Tibial nerve (tissue), 4 donors: ENCODE data around the gene NTRK2. TPM values are rescaled to one million over a fixed set of nuclear protein-coding genes. Genes with fewer than 3 reads are reported as not detected.

Experiments used
- DNase-seq, 2 donors: peaks; one replicate each; pipeline ENCODE4 v3.0.0-alpha.2; 2019; ENCODE audit warnings: low spot score in 2 of 2
- H3K27ac ChIP-seq, 4 donors: fragments of 200-600 bp; sonication (generic) in 3 of 4; one replicate each; pipeline ENCODE4 v1.5.1; 2017 to 2019; ENCODE audit warnings: mild to moderate bottlenecking in 1 of 4
- H3K27me3 ChIP-seq, 2 donors: fragments of 200-600 bp; sonication (generic) in 1 of 2; one replicate each; pipeline versions ENCODE4 v1.5.1 to v1.6.0; 2017 to 2019
- H3K36me3 ChIP-seq, 3 donors: fragments of 200-600 bp; sonication (generic); one replicate each; pipeline ENCODE4 v1.5.1; 2018 to 2019
- H3K4me1 ChIP-seq, 4 donors: fragments of 200-600 bp; sonication (generic) in 3 of 4; one replicate each; pipeline ENCODE4 v1.5.1; 2017 to 2019
- H3K4me3 ChIP-seq, 4 donors: fragments of 200-600 bp; sonication (generic) in 3 of 4; one replicate each; pipeline ENCODE4 v1.5.1; 2017 to 2019; ENCODE audit warnings: mild to moderate bottlenecking in 1 of 4, moderate library complexity in 1 of 4
- H3K9me3 ChIP-seq, 4 donors: fragments of 200-600 bp; sonication (generic) in 3 of 4; one replicate each; pipeline ENCODE4 v1.5.1; 2017 to 2019
- EP300 ChIP-seq, 2 donors: sonication (generic); formaldehyde crosslinking; IDR thresholded peaks; one replicate each; pipeline ENCODE4 v1.6.1; 2017; ENCODE audit warnings: antibody characterized with exemption in 2 of 2, mild to moderate bottlenecking in 1 of 2
- POLR2A ChIP-seq, 2 donors: fragments of 450-650 bp; IDR thresholded peaks; one replicate each; pipeline ENCODE4 v1.6.1; 2017; ENCODE audit warnings: antibody characterized with exemption in 2 of 2, mild to moderate bottlenecking in 2 of 2, moderate library complexity in 2 of 2
- WGBS, 2 donors: methylation state at CpG; one replicate each; pipeline ENCODE4 v1.1.5; 2018; 5-methylcytosine and 5-hydroxymethylcytosine counted together
- total RNA-seq, 4 donors: library from RNA; depleted of rRNA; stranded (reverse); fragments of >200 nt; gene quantifications; one replicate each; pipeline ENCODE4 v1.1.0, GENCODE V29; 2016
- TF ChIP-seq, protein P1 (sequence below), 5 experiments: fragments of 200-600 bp in 3 of 5; fragments of 450-650 bp in 2 of 5; sonication (generic) in 3 of 5; IDR thresholded peaks; one replicate each; pipeline ENCODE4 v1.5.1; 2016 to 2019; ENCODE audit warnings: antibody characterized with exemption in 5 of 5, mild to moderate bottlenecking in 3 of 5, moderate library complexity in 2 of 5

The NTRK2 gene
- total RNA-seq, 4 donors from 2014 or later, result 46.7 to 83.4 (median 69.5) TPM

DNA sequence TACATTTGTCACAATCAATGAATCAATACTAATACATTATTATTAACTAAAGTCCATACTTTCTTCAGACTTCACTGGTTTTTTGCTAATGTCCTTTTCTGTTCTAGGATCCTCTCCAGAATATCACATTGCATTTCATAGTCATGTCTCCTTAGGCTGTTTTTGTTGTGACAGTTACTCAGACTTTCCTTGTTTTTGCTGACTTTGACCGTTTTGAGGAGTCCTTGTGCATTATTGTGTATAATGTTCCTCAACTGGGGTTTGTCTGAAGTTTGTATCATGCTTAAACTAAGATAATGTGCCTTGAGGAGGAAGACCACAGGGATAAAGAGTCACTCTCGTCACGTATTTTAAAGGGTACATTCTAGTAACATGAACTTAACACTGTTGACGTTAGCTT lies 376.9 kb downstream of the NTRK2 start:
- no peak overlapping the region for H3K4me3 ChIP-seq
- H3K9me3 ChIP-seq, result no peaks in the 10 kb centered on the region
- no peak overlapping the region for H3K27ac ChIP-seq
- TF ChIP-seq, protein P1, sequence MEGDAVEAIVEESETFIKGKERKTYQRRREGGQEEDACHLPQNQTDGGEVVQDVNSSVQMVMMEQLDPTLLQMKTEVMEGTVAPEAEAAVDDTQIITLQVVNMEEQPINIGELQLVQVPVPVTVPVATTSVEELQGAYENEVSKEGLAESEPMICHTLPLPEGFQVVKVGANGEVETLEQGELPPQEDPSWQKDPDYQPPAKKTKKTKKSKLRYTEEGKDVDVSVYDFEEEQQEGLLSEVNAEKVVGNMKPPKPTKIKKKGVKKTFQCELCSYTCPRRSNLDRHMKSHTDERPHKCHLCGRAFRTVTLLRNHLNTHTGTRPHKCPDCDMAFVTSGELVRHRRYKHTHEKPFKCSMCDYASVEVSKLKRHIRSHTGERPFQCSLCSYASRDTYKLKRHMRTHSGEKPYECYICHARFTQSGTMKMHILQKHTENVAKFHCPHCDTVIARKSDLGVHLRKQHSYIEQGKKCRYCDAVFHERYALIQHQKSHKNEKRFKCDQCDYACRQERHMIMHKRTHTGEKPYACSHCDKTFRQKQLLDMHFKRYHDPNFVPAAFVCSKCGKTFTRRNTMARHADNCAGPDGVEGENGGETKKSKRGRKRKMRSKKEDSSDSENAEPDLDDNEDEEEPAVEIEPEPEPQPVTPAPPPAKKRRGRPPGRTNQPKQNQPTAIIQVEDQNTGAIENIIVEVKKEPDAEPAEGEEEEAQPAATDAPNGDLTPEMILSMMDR (IDR thresholded peaks at IDR 0.05), result no peak
- TF ChIP-seq EP300 (IDR thresholded peaks at IDR 0.05), result no peak
- no peak for TF ChIP-seq POLR2A (IDR thresholded peaks at IDR 0.05)
- no peaks in the 10 kb centered on the region for H3K4me1 ChIP-seq
- no peaks in the 10 kb centered on the region for H3K36me3 ChIP-seq
- WGBS, 2 donors, result 76 to 78% methylated on average over 4 of the region's 4 CpGs
- no peak for DNase-seq
- no peaks in the 10 kb centered on the region for H3K27me3 ChIP-seq

DNA sequence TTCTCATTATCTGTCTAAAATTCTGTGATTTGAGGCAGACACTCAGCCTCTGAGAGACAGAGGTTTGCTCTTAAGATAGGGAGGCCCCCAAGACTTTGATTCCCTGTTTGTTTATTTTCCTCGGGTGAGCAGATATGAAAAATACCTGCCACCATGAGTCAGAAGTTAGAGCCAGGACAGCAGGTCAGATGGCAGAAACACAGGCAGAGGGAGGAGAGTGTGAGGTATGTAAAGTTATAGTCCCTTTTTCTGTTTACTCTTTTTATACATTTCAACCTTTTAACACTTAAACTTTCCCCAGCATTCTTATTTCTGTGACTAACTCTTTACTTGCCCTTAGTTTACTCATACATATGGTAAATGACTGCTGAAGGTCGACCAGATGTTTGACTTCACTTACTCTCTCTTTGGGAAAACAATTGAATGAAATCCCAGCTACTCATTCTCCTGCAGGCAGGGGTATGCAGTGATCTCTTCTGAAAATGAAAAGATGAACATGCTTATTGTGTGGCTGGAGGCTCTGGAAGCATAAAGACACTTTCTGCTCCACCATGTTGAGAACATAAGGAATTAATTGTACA lies 383.8 kb downstream of the NTRK2 start:
- Histone ChIP-seq H3K27ac (no peak overlapping the region), H3K27me3 (no peaks in the 10 kb centered on the region), H3K4me1 (no peaks in the 10 kb centered on the region), H3K9me3 (no peaks in the 10 kb centered on the region), H3K4me3 (no peak overlapping the region), H3K36me3 (no peaks in the 10 kb centered on the region)
- no peak for DNase-seq
- TF ChIP-seq, protein P1 (IDR thresholded peaks at IDR 0.05), result no peak
- TF ChIP-seq POLR2A (IDR thresholded peaks at IDR 0.05) (no peak), EP300 (IDR thresholded peaks at IDR 0.05) (no peak)
- 24 to 26% methylated on average over 2 of the region's 2 CpGs for WGBS, 2 donors

DNA sequence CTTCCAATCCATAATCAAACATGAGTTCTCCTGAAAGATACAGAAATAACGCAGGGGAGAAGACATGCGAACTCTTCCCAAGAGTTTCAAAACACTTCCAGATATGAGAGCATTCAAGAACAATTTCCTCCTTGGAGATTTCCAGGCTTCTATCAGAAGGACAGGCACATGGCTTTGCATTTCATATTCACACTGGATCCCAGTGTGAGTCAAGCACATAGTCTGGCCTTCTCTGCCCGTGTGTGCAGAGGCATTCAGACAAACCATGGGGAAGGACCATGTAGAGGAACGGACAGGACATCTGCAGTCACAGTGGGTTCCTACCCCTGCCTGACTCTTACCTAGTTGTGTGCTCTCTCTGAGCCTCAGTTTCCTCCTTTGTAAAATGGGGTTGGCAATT lies 384.5 kb downstream of the NTRK2 start:
- no peak for TF ChIP-seq EP300 (IDR thresholded peaks at IDR 0.05)
- TF ChIP-seq POLR2A (IDR thresholded peaks at IDR 0.05), result no peak
- TF ChIP-seq, protein P1 (IDR thresholded peaks at IDR 0.05), result no peak
- Histone ChIP-seq H3K4me1 (no peaks in the 10 kb centered on the region), H3K36me3 (no peaks in the 10 kb centered on the region), H3K9me3 (no peaks in the 10 kb centered on the region), H3K27me3 (no peaks in the 10 kb centered on the region), H3K27ac (no peak overlapping the region), H3K4me3 (no peak overlapping the region)
- WGBS, 2 donors, result 87 to 88% methylated on average over 4 of the region's 4 CpGs
- no peak for DNase-seq

DNA sequence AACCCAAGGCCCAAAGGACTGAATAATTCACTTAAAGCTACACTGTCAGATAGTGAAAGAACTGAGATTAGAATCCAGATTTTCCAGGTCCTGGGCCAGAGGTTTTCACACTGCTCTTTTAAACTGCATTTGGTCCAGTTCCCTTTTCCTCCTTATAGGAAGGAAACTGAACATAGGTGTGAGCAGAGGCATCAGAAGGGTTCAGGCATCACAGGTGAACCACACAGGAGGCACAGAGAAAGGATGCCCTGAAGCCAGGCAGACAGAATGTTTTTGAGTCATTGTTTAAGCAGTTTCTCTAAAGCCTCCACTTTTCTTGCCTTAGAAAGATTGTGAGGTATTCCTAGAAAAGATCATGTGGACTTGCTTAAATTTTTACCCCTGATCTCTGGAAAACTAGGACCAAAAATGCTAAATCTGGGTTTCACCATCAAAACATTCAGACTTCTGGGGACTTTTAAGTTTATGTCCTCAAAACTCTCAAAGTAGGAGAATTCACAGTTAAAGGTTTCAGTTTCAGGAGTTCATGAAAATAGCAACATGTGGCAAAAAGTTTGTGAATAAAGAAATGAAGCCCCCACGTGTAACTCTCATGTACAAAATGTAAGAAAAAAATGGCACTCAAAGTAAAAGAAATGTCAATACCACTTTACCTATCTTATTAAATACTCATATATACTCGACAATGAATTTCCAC lies 386.1 kb downstream of the NTRK2 start:
- H3K9me3 ChIP-seq, result no peaks in the 10 kb centered on the region
- H3K27me3 ChIP-seq, result no peaks in the 10 kb centered on the region
- no peak overlapping the region for H3K27ac ChIP-seq
- H3K4me3 ChIP-seq, result no peak overlapping the region
- no peaks in the 10 kb centered on the region for H3K4me1 ChIP-seq
- no peak for TF ChIP-seq POLR2A (IDR thresholded peaks at IDR 0.05)
- no peak for TF ChIP-seq EP300 (IDR thresholded peaks at IDR 0.05)
- TF ChIP-seq, protein P1 (IDR thresholded peaks at IDR 0.05), result no peak
- no peak for DNase-seq
- WGBS, 2 donors, result 78 to 80% methylated on average over 2 of the region's 2 CpGs
- no peaks in the 10 kb centered on the region for H3K36me3 ChIP-seq

DNA sequence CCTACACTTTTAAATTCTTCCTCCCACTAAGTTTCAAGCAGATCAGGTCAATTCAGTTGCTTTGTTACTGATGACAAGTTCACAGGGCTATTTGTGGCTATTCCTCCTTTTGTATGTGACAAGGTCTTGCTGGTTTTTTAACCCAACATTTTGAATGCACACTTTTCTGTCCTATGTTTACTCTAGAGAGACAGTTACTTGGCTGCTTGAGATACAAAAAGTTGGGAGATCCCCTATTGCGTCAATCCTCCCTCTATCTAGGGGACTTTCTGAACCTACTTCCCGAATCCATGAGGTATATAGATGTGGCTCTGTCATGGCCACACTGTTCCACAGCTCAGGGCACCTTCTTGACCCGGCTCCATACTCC lies 386.7 kb downstream of the NTRK2 start:
- H3K36me3 ChIP-seq, result no peaks in the 10 kb centered on the region
- H3K27me3 ChIP-seq, result no peaks in the 10 kb centered on the region
- WGBS, 2 donors, result 96 to 97% methylated on average over 3 of the region's 3 CpGs
- H3K4me3 ChIP-seq, result no peak overlapping the region
- no peaks in the 10 kb centered on the region for H3K9me3 ChIP-seq
- H3K4me1 ChIP-seq, result no peaks in the 10 kb centered on the region
- DNase-seq, result no peak
- no peak overlapping the region for H3K27ac ChIP-seq
- TF ChIP-seq, protein P1 (IDR thresholded peaks at IDR 0.05), result no peak
- no peak for TF ChIP-seq EP300 (IDR thresholded peaks at IDR 0.05)
- TF ChIP-seq POLR2A (IDR thresholded peaks at IDR 0.05), result no peak
